ENCODE results near the gene SCN2A.

SCN2A gene

DNA sequence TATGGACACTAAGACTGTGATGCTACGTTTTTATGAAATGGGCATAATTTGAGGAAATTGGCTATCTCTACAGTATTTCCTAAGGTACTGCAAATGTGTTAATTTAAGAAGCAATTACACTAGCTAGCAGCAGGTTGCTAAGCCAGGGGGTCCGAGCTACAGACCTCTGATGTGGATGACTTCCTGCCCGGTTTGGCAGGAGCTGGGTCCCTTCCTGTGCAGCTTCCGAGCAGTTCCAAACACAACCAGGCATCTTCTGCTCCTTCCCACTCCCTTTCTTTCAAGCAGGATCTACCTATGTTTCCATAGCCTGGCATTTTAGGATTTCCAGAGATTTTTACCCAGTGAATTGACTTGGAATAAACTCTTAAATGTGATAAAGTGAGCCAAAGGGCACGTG is 55.7 kb downstream of the SCN2A start:
- TF ChIP-seq, protein P1, sequence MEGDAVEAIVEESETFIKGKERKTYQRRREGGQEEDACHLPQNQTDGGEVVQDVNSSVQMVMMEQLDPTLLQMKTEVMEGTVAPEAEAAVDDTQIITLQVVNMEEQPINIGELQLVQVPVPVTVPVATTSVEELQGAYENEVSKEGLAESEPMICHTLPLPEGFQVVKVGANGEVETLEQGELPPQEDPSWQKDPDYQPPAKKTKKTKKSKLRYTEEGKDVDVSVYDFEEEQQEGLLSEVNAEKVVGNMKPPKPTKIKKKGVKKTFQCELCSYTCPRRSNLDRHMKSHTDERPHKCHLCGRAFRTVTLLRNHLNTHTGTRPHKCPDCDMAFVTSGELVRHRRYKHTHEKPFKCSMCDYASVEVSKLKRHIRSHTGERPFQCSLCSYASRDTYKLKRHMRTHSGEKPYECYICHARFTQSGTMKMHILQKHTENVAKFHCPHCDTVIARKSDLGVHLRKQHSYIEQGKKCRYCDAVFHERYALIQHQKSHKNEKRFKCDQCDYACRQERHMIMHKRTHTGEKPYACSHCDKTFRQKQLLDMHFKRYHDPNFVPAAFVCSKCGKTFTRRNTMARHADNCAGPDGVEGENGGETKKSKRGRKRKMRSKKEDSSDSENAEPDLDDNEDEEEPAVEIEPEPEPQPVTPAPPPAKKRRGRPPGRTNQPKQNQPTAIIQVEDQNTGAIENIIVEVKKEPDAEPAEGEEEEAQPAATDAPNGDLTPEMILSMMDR (IDR thresholded peaks at IDR 0.05), result no peak
- no peak overlapping the region for H3K27ac ChIP-seq
- no peaks in the 10 kb centered on the region for H3K36me3 ChIP-seq
- no peak overlapping the region for H3K4me3 ChIP-seq (ENCODE audit: low read depth in 1 of 2, low read length in 1 of 2)
- H3K9me3 ChIP-seq, result no peaks in the 10 kb centered on the region
- no peaks in the 10 kb centered on the region for H3K27me3 ChIP-seq
- H3K4me1 ChIP-seq (ENCODE audit: control insufficient read depth in 1 of 2, insufficient read depth in 1 of 2, low read depth in 1 of 2, low read length in 1 of 2), result no peaks in the 10 kb centered on the region

DNA sequence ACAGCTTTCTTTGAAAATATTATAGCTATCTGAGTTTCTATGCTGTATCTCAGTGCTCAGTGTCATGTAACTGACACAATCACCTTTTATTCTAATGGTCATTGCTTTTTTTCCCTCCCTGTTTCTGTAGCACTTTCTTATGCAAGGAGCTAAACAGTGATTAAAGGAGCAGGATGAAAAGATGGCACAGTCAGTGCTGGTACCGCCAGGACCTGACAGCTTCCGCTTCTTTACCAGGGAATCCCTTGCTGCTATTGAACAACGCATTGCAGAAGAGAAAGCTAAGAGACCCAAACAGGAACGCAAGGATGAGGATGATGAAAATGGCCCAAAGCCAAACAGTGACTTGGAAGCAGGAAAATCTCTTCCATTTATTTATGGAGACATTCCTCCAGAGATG is 56.4 kb downstream of the SCN2A start:
- Histone ChIP-seq H3K4me1 (ENCODE audit: control insufficient read depth in 1 of 2, insufficient read depth in 1 of 2, low read depth in 1 of 2, low read length in 1 of 2) (no peaks in the 10 kb centered on the region), H3K27me3 (peaks cover 2% of the 10 kb centered on the region), H3K9me3 (no peaks in the 10 kb centered on the region), H3K4me3 (ENCODE audit: low read depth in 1 of 2, low read length in 1 of 2) (no peak overlapping the region), H3K36me3 (no peaks in the 10 kb centered on the region), H3K27ac (no peak overlapping the region)
- TF ChIP-seq, protein P1 (IDR thresholded peaks at IDR 0.05), result no peak

DNA sequence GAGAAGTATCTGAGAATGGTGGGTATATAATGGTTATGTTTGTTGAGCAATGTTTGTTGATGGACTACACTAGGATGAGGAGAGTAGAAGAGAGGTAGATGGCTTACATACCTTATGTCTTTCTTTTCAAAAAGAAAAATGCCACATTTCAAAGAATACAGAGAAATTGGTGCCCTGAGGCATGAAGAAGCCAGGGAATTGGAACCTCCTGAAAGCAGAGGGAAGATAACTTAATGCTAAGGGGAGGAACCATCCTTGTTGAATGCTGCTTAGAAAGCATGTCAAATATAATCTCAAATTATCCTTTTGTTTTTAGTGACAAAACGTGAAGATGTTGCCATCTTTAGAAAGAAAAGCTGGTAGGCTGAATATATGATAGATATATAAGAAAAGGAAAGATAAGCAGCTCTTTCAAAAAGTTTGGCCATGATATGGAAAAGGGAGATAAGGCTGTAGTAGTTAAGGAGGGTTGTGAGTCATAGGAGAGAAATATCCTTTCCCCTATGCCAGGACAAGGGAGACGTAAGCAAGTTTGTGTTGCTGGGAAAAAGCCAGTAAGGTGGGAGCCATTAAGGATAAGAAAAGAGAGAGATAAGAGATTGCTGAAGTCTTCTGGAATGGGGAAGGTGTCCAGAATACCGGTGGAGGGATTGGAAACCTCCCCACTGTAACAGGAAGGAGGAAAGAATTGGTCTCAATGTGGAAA is 66.3 kb downstream of the SCN2A start:
- H3K9me3 ChIP-seq, result no peaks in the 10 kb centered on the region
- H3K27ac ChIP-seq, result no peak overlapping the region
- H3K4me1 ChIP-seq (ENCODE audit: control insufficient read depth in 1 of 2, insufficient read depth in 1 of 2, low read depth in 1 of 2, low read length in 1 of 2), result no peaks in the 10 kb centered on the region
- H3K27me3 ChIP-seq, result peaks cover 3% of the 10 kb centered on the region
- TF ChIP-seq, protein P1 (IDR thresholded peaks at IDR 0.05), result no peak
- no peaks in the 10 kb centered on the region for H3K36me3 ChIP-seq
- no peak overlapping the region for H3K4me3 ChIP-seq (ENCODE audit: low read depth in 1 of 2, low read length in 1 of 2)

DNA sequence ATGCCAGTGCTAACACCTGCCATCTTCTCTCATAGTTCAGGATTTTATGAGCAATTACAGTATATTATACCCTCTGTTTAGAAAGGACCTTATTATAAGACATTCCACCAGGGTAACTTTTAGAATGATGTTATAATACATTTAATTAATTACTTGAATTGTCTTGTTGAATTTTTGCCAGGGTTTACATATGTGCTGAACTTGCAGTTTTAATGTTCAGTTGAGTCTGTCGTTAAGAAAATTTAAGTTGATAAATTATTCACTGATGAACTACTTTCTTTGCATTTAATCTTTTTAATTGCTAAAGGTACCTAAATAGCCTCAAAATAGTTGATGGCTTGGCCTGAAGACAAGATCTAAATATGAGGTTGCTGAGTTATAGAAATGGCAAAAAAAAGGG is 68.1 kb downstream of the SCN2A start:
- TF ChIP-seq, protein P1 (IDR thresholded peaks at IDR 0.05), result no peak
- Histone ChIP-seq H3K4me1 (ENCODE audit: control insufficient read depth in 1 of 2, insufficient read depth in 1 of 2, low read depth in 1 of 2, low read length in 1 of 2) (no peaks in the 10 kb centered on the region), H3K4me3 (ENCODE audit: low read depth in 1 of 2, low read length in 1 of 2) (no peak overlapping the region), H3K36me3 (no peaks in the 10 kb centered on the region), H3K27ac (no peak overlapping the region), H3K27me3 (no peaks in the 10 kb centered on the region), H3K9me3 (no peaks in the 10 kb centered on the region)

DNA sequence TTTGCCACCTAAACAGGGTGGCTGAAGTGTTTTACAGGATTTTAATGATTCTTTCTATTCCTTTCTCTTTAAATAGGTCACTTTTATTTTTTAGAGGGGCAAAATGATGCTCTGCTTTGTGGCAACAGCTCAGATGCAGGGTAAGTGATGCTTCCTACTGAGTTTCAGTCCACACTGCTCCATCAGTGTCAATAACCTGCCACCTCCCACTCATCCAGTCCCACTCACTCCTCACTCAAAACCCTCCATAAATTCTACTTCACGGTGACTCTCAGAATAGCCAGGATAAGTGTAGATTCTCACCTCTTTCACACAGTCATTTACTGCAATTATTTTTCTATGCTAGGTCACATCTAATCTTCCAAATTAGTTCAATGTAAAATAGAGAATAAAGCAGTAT is 72.7 kb downstream of the SCN2A start:
- no peaks in the 10 kb centered on the region for H3K4me1 ChIP-seq (ENCODE audit: control insufficient read depth in 1 of 2, insufficient read depth in 1 of 2, low read depth in 1 of 2, low read length in 1 of 2)
- TF ChIP-seq, protein P1 (IDR thresholded peaks at IDR 0.05), result no peak
- H3K4me3 ChIP-seq (ENCODE audit: low read depth in 1 of 2, low read length in 1 of 2), result no peak overlapping the region
- H3K36me3 ChIP-seq, result no peaks in the 10 kb centered on the region
- no peaks in the 10 kb centered on the region for H3K9me3 ChIP-seq
- H3K27me3 ChIP-seq, result no peaks in the 10 kb centered on the region
- H3K27ac ChIP-seq, result no peak overlapping the region

Data from neutrophil (primary cell).